ENCODE data around the gene CXorf65.

DNA sequence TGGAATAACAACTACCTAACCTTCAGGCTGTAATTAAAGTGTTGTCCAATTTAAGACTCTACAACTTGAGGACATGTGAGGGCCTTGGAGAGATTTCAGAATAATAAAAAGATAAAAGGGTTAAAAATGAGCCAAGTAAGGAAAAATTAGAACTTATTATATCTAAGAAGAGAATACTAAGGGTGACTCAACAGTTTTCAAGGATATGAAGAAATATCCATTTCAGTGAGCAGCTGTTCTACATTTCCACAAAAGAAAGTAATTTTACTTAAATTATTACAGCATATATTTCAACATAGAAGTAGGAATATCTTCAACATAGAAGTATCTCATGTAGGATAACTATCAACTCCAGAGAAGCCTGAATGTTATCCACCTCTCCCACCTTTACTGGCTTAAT is 49.7 kb downstream of the CXorf65 start:
- no peak for TF ChIP-seq POLR2AphosphoS5 (IDR thresholded peaks at IDR 0.05; ENCODE audit: low read depth, low read length)
- no peak for TF ChIP-seq POLR2A (IDR thresholded peaks at IDR 0.05; ENCODE audit: low read depth, low read length)
